ENCODE results near the gene AP2A2. TPM values are rescaled to one million over a fixed set of nuclear protein-coding genes. Genes with fewer than 3 reads are reported as not detected.

The AP2A2 gene
- total RNA-seq, 2 donors from 2014 or later, result 79.4 to 97.7 TPM

GRCh38 chr11:995752-996420, 70.2 kb downstream of the AP2A2 start:
- Mint-ChIP-seq H3K27me3 (ENCODE audit: insufficient read depth) (no peaks in the 10 kb centered on the region), H3K9me3 (no peaks in the 10 kb centered on the region), H3K27ac (no peak overlapping the region), H3K36me3 (ENCODE audit: low read depth) (peaks cover 61% of the 10 kb centered on the region), H3K4me3 (no peak overlapping the region), H3K4me1 (no peaks in the 10 kb centered on the region)
- no peaks in the 10 kb centered on the region for H3K9me3 ChIP-seq (ENCODE audit: control insufficient read depth, low read length)
- H3K9ac ChIP-seq (ENCODE audit: extremely low read depth, low read length, poor library complexity, severe bottlenecking), result no peak overlapping the region
- WGBS, 2 experiments (ENCODE audit: insufficient coverage in 1 of 2, insufficient read length in 1 of 2), result 88 to 89% methylated on average over 10 to 22 of the region's 22 CpGs
- peaks cover 22% of the 10 kb centered on the region for H3K36me3 ChIP-seq (ENCODE audit: control insufficient read depth, insufficient read depth, low read length)
- no peak for DNase-seq
- TF ChIP-seq, protein P1, sequence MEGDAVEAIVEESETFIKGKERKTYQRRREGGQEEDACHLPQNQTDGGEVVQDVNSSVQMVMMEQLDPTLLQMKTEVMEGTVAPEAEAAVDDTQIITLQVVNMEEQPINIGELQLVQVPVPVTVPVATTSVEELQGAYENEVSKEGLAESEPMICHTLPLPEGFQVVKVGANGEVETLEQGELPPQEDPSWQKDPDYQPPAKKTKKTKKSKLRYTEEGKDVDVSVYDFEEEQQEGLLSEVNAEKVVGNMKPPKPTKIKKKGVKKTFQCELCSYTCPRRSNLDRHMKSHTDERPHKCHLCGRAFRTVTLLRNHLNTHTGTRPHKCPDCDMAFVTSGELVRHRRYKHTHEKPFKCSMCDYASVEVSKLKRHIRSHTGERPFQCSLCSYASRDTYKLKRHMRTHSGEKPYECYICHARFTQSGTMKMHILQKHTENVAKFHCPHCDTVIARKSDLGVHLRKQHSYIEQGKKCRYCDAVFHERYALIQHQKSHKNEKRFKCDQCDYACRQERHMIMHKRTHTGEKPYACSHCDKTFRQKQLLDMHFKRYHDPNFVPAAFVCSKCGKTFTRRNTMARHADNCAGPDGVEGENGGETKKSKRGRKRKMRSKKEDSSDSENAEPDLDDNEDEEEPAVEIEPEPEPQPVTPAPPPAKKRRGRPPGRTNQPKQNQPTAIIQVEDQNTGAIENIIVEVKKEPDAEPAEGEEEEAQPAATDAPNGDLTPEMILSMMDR (conservative IDR thresholded peaks at IDR 0.05), result no peak
- H3K4me3 ChIP-seq (ENCODE audit: low read length), result no peak overlapping the region
- peak overlapping the region; percentile 70 for H3K27ac ChIP-seq (ENCODE audit: low read depth, low read length)
- no peaks in the 10 kb centered on the region for H3K4me1 ChIP-seq (ENCODE audit: control insufficient read depth, insufficient read depth, low read length)
- H3K27me3 ChIP-seq (ENCODE audit: control insufficient read depth, insufficient read depth, low read length, poor library complexity, severe bottlenecking), result no peaks in the 10 kb centered on the region

DNA sequence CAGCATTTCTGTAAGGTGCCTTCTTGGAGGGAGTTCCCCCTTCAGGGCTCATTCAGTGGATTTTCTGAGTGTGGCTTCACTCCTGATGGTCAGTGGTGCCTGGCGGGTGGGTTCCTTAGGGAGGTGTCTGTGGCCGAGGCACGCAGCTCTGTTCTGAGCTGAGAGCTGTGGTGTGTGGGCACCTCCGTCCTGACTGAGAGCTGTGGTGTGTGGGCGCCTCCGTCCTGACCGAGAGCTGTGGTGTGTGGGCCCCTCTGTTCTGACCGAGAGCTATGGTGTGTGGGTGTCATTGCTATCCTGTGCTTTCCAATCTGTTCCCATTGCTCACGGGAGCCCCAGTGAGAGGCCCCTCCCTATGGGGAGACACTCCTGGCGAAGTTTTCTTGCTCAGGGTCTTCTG, 71.0 kb downstream of the AP2A2 start:
- Mint-ChIP-seq H3K27me3 (ENCODE audit: insufficient read depth) (no peaks in the 10 kb centered on the region), H3K4me3 (no peak overlapping the region), H3K27ac (no peak overlapping the region), H3K4me1 (no peaks in the 10 kb centered on the region), H3K36me3 (ENCODE audit: low read depth) (peaks cover 64% of the 10 kb centered on the region), H3K9me3 (no peaks in the 10 kb centered on the region)
- WGBS, 2 experiments (ENCODE audit: insufficient coverage in 1 of 2, insufficient read length in 1 of 2), result 93 to 96% methylated on average over 3 to 10 of the region's 10 CpGs
- TF ChIP-seq, protein P1 (conservative IDR thresholded peaks at IDR 0.05), result no peak
- Histone ChIP-seq H3K9ac (ENCODE audit: extremely low read depth, low read length, poor library complexity, severe bottlenecking) (no peak overlapping the region), H3K36me3 (ENCODE audit: control insufficient read depth, insufficient read depth, low read length) (peaks cover 21% of the 10 kb centered on the region), H3K4me3 (ENCODE audit: low read length) (no peak overlapping the region), H3K27ac (ENCODE audit: low read depth, low read length) (no peak overlapping the region), H3K4me1 (ENCODE audit: control insufficient read depth, insufficient read depth, low read length) (no peaks in the 10 kb centered on the region), H3K27me3 (ENCODE audit: control insufficient read depth, insufficient read depth, low read length, poor library complexity, severe bottlenecking) (no peaks in the 10 kb centered on the region), H3K9me3 (ENCODE audit: control insufficient read depth, low read length) (no peaks in the 10 kb centered on the region)
- DNase-seq, result no peak

DNA sequence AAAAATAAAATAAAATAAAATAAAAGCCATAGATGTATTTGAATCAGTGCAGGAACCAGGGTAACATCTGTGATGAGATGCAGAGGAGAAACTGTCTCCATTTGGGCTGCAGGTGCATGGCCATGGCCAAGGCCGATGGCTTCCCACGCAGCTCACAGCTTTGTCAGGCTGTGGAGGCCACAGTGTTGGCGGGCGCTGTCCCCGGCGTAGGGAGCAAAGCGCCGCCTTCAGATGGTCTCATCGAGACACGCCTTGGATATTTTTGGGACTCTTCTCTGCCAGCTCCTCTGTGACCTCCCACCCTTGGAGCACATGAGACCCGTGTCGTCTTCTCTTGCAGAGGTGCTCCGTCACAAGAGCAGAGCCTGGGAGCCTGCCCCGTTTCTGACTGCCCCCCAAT, 72.2 kb downstream of the AP2A2 start:
- no peaks in the 10 kb centered on the region for H3K9me3 ChIP-seq (ENCODE audit: control insufficient read depth, low read length)
- no peak overlapping the region for H3K9ac ChIP-seq (ENCODE audit: extremely low read depth, low read length, poor library complexity, severe bottlenecking)
- TF ChIP-seq, protein P1 (conservative IDR thresholded peaks at IDR 0.05), result no peak
- H3K4me3 ChIP-seq (ENCODE audit: low read length), result no peak overlapping the region
- H3K27me3 Mint-ChIP-seq (ENCODE audit: insufficient read depth), result no peaks in the 10 kb centered on the region
- no peak overlapping the region for H3K4me3 Mint-ChIP-seq
- H3K27ac Mint-ChIP-seq, result no peak overlapping the region
- WGBS, 2 experiments (ENCODE audit: insufficient coverage in 1 of 2, insufficient read length in 1 of 2), result 91 to 96% methylated on average over 13 to 14 of the region's 14 CpGs
- peaks cover 65% of the 10 kb centered on the region for H3K36me3 Mint-ChIP-seq (ENCODE audit: low read depth)
- H3K4me1 ChIP-seq (ENCODE audit: control insufficient read depth, insufficient read depth, low read length), result no peaks in the 10 kb centered on the region
- H3K9me3 Mint-ChIP-seq, result no peaks in the 10 kb centered on the region
- H3K4me1 Mint-ChIP-seq, result no peaks in the 10 kb centered on the region
- H3K36me3 ChIP-seq (ENCODE audit: control insufficient read depth, insufficient read depth, low read length), result peaks cover 23% of the 10 kb centered on the region
- no peak overlapping the region for H3K27ac ChIP-seq (ENCODE audit: low read depth, low read length)
- DNase-seq, result no peak
- H3K27me3 ChIP-seq (ENCODE audit: control insufficient read depth, insufficient read depth, low read length, poor library complexity, severe bottlenecking), result no peaks in the 10 kb centered on the region
